Measurements from ENCODE around the gene ZDHHC14.

Gene ZDHHC14

DNA sequence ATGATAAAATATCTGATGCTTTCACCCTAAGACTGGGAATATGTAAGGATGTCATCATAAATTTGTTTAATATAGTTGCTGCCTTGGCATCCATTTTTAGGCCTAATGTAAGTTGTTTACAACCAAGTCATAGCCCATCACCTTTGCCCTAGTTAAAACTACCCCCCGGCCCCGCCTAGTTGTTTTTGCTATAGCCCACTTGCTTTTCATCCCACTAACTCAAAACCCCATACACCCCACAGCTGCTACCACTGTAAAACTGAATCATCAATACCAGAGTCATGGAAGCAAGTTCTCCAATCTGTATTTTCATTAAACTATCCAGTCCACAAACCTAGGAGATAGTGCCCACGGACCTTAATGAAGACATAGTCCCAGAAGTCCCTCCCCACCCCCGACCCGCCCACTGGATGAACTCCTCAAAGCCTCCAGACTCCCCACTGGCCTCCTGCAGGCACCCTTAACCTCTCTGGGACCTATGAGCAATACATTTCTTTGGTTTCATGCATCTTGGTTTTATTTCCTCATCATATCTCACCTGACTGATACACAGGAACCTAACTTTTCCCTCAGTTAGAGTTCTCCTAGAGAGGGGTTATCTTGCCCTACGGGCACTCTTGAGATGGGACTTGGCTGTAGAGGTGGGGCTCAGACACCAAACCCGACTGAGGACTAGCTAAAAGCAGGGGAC lies 12.5 kb upstream of the ZDHHC14 start:
- TF ChIP-seq, protein P1, sequence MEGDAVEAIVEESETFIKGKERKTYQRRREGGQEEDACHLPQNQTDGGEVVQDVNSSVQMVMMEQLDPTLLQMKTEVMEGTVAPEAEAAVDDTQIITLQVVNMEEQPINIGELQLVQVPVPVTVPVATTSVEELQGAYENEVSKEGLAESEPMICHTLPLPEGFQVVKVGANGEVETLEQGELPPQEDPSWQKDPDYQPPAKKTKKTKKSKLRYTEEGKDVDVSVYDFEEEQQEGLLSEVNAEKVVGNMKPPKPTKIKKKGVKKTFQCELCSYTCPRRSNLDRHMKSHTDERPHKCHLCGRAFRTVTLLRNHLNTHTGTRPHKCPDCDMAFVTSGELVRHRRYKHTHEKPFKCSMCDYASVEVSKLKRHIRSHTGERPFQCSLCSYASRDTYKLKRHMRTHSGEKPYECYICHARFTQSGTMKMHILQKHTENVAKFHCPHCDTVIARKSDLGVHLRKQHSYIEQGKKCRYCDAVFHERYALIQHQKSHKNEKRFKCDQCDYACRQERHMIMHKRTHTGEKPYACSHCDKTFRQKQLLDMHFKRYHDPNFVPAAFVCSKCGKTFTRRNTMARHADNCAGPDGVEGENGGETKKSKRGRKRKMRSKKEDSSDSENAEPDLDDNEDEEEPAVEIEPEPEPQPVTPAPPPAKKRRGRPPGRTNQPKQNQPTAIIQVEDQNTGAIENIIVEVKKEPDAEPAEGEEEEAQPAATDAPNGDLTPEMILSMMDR (IDR thresholded peaks at IDR 0.05; ENCODE audit: low read depth, low read length): no peak
- H3K4me3 ChIP-seq (replicated peaks in 1 of 2; ENCODE audit: low read depth in 2 of 2, low read length in 2 of 2): no peak overlapping the region
- no peak for DNase-seq (ENCODE audit: low read depth in 2 of 2)

DNA sequence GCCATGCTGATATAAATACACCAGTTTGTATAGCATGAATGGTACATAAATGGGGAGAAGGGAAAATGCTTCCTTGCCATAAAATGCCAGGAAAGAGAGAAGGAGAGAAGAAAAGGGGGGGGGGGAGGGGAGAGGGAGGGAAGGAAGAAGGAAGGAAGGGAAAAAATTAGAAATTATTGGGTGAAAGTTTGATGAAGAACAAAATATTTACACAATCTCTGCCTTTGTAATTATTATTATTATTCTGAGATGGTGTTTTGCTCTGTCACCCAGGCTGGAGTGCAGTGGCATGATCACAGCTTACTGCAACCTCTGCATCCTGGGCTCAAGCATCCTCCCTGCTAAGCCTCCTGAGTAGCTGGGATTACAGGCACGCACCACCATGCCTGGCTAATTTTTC lies 10.2 kb upstream of the ZDHHC14 start:
- no peak for DNase-seq (ENCODE audit: low read depth in 2 of 2)
- TF ChIP-seq, protein P1 (IDR thresholded peaks at IDR 0.05; ENCODE audit: low read depth, low read length): no peak
- no peak overlapping the region for H3K4me3 ChIP-seq (replicated peaks in 1 of 2; ENCODE audit: low read depth in 2 of 2, low read length in 2 of 2)

DNA sequence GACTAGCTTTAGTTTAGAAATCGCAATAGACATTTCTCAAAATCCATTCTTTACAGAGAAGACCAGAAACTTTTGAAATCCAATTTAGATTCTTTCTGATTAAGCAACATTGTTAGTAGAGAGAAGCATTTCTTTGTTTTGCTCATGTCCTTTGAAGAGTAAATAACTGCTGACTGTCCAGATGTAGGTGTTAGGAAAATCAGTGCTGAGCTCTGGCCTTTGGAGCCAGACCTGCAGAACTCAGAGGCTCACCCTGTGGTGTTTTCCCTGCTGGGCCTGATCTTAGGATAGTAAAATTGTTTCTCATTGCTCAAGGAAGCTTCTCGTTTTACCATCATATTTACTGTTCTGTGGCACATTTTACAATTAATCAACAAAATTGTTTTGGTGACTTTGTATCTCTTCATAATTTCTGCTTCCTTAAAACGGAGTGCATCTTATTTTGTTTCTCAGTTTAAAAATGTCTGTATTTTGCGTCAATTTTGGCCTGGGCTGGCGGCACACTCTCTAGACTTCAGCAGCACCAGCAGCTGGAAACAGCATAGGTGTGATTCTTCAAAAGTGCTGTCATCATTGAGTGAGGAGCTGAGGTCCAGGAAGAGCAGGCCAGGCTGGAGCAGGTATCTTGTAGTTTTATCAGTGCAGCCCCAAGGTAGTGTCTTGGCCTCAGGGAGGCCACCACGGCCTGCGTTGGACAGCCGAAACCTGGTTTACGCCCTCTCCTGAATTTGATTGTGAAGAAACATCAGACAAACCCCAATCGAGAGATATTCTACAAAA lies 8.3 kb upstream of the ZDHHC14 start:
- DNase-seq (ENCODE audit: low read depth in 2 of 2): no peak
- no peak overlapping the region for H3K4me3 ChIP-seq (replicated peaks in 1 of 2; ENCODE audit: low read depth in 2 of 2, low read length in 2 of 2)
- TF ChIP-seq, protein P1 (IDR thresholded peaks at IDR 0.05; ENCODE audit: low read depth, low read length): no peak

DNA sequence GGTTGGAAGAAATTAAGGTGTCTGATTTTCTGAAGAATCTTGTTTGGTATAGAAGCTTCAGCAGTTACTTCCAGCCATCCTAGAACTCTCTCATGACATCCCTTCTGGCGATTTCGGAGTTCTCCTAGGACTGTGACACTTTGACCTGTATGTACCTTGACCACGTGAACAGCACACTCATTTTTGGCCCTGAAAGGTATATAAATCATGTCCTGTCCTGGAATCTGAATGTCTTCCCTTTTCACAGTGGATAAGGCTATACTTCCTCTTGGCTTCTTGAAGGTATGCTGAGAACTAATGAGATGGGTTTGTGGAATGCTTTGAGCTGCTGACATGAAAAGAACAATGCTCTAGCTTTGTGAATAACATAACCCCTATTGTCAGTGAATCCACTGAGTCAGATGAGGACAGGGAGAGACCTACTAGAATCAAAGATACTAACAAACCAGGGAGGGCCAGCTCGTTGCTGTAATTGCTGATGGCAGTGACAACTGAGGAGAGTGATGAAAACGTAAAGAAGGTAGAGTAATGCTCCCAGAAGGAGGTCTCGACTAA lies 6.0 kb upstream of the ZDHHC14 start:
- H3K4me3 ChIP-seq (replicated peaks in 1 of 2; ENCODE audit: low read depth in 2 of 2, low read length in 2 of 2): no peak overlapping the region
- TF ChIP-seq, protein P1 (IDR thresholded peaks at IDR 0.05; ENCODE audit: low read depth, low read length): no peak
- DNase-seq (ENCODE audit: low read depth in 2 of 2): peak in 1 of 2 donors; percentile 38

DNA sequence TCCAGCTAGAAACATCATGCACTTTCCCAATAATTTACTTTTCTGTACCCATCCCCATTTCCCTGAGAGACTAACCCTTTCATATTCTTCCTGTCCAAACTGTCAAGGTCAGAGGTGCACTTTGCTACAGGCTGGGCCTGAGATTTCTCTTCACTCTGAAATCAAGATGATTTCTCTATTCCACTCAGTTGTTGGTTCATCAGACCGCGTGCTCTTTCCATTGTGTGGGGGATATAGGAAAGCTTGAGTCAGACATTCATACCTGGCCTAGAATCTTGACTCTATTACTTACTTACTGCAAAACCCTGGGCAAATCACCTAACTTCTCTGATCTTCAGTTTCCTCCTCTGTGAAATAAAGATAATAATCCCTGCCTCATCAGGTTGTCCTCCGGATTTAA lies 4.7 kb upstream of the ZDHHC14 start:
- no peak overlapping the region for H3K4me3 ChIP-seq (replicated peaks in 1 of 2; ENCODE audit: low read depth in 2 of 2, low read length in 2 of 2)
- no peak for DNase-seq (ENCODE audit: low read depth in 2 of 2)
- TF ChIP-seq, protein P1 (IDR thresholded peaks at IDR 0.05; ENCODE audit: low read depth, low read length): no peak

DNA sequence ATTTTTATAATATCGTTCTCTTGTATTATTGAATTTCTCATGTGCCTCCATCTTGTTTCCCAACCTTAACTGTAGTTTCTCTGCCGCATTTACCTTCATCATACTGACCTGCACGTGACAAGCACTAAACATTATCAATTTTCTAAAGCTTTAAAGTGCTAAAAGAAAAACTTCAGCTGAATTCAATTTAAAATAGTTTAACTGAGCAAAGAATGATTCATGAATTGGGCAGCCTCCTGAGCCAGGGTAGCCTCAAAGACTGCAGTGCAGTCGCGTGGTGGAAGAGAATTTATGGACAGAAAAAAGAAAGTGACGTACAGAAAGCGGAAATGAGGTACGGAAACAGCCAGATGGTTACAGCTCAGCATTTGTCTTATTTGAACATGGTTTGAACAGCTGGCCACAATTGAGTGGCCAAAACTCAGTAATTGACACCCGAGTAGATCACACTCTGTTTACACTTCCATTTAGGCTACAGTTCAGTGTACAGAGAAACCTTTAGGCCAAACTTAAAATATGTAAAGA lies 4.2 kb upstream of the ZDHHC14 start:
- TF ChIP-seq, protein P1 (IDR thresholded peaks at IDR 0.05; ENCODE audit: low read depth, low read length): no peak
- H3K4me3 ChIP-seq (replicated peaks in 1 of 2; ENCODE audit: low read depth in 2 of 2, low read length in 2 of 2): no peak overlapping the region
- DNase-seq (ENCODE audit: low read depth in 2 of 2): no peak

Measured in cardiac fibroblast (primary cell).